Adrenal gland (tissue), 5 donors: ENCODE measurements around the gene SAFB.

Source experiments
- CTCF ChIP-seq, 6 experiments: fragments of 450-650 bp in 4 of 6; fragments of 200-600 bp in 2 of 6; sonication (generic) in 1 of 6; IDR thresholded peaks; 1 replicate in 5 of 6; 2 replicates in 1 of 6; pipeline versions ENCODE4 v1.5.1 to v1.8.0; 2016 to 2021; ENCODE audit warnings: antibody characterized with exemption in 6 of 6, mild to moderate bottlenecking in 2 of 6, moderate library complexity in 1 of 6
- POLR2A ChIP-seq, 2 donors: fragments of 450-650 bp; IDR thresholded peaks; one replicate each; pipeline ENCODE4 v1.6.1; 2017; ENCODE audit warnings: antibody characterized with exemption in 2 of 2, mild to moderate bottlenecking in 2 of 2, moderate library complexity in 1 of 2
- donor health status: DM: no; HTN: no; CAD: no.

- TF ChIP-seq CTCF (IDR thresholded peaks at IDR 0.05) (no peak), POLR2A (IDR thresholded peaks at IDR 0.05) (no peak)
Observed at GRCh38 chr19:5592531-5593342, 30.1 kb upstream of the SAFB start.
